Glomerular visceral epithelial cell (primary cell): ENCODE data around the gene MMRN1.

Experiments
- DNase-seq: peaks from one replicate; pipeline ENCODE4 v3.0.0-alpha.2; 2016; ENCODE audit errors: extremely low spot score

MMRN1 gene

GRCh38 chr4:89894649-89895550 lies at the start of gene MMRN1:
Gene MMRN1 (plus strand): TSS chr4:89894854. CDS start chr4:89894972, 118 bp downstream.
- no peak for DNase-seq

- DNase-seq, result no peak
Observed at GRCh38 chr4:89847571-89848325, 46.9 kb upstream of the MMRN1 start.

GRCh38 chr4:89855236-89855635 lies 39.4 kb upstream of the MMRN1 start:
- DNase-seq, result no peak

GRCh38 chr4:89860971-89861370 lies 33.7 kb upstream of the MMRN1 start:
- DNase-seq, result no peak

GRCh38 chr4:89863533-89863932 lies 31.1 kb upstream of the MMRN1 start:
- DNase-seq, result no peak

GRCh38 chr4:89868276-89868675 lies 26.4 kb upstream of the MMRN1 start:
- DNase-seq, result no peak

- DNase-seq, result no peak
Observed at GRCh38 chr4:89868999-89869589, 25.6 kb upstream of the MMRN1 start.

- no peak for DNase-seq
Observed at GRCh38 chr4:89871211-89871610, 23.4 kb upstream of the MMRN1 start.

GRCh38 chr4:89876548-89876947 lies 18.1 kb upstream of the MMRN1 start:
- no peak for DNase-seq

GRCh38 chr4:89878611-89879010 lies 16.0 kb upstream of the MMRN1 start:
- no peak for DNase-seq

GRCh38 chr4:89879215-89879614 lies 15.4 kb upstream of the MMRN1 start:
- no peak for DNase-seq

- no peak for DNase-seq
Observed at GRCh38 chr4:89889289-89889688, 5.4 kb upstream of the MMRN1 start.

- DNase-seq, result no peak
Observed at GRCh38 chr4:89897867-89898266, 3.2 kb downstream of the MMRN1 start.

GRCh38 chr4:89898304-89898716 lies 3.7 kb downstream of the MMRN1 start:
- no peak for DNase-seq

GRCh38 chr4:89899152-89899551 lies 4.5 kb downstream of the MMRN1 start:
- DNase-seq, result no peak

GRCh38 chr4:89899854-89900253 lies 5.2 kb downstream of the MMRN1 start:
- DNase-seq, result no peak

- DNase-seq, result peak; percentile 60
Observed at GRCh38 chr4:89901808-89902431, 7.3 kb downstream of the MMRN1 start.

GRCh38 chr4:89904524-89904923 lies 9.9 kb downstream of the MMRN1 start:
- no peak for DNase-seq

- DNase-seq, result no peak
Observed at GRCh38 chr4:89906316-89906715, 11.7 kb downstream of the MMRN1 start.

GRCh38 chr4:89906777-89907521 lies 12.3 kb downstream of the MMRN1 start:
- no peak for DNase-seq

- DNase-seq, result no peak
Observed at GRCh38 chr4:89909889-89910288, 15.2 kb downstream of the MMRN1 start.
